ENCODE measurements around the gene EIF4G3.
A peak's percentile ranks its signal among the peaks of the same experiment; 100 is the strongest.

DNA sequence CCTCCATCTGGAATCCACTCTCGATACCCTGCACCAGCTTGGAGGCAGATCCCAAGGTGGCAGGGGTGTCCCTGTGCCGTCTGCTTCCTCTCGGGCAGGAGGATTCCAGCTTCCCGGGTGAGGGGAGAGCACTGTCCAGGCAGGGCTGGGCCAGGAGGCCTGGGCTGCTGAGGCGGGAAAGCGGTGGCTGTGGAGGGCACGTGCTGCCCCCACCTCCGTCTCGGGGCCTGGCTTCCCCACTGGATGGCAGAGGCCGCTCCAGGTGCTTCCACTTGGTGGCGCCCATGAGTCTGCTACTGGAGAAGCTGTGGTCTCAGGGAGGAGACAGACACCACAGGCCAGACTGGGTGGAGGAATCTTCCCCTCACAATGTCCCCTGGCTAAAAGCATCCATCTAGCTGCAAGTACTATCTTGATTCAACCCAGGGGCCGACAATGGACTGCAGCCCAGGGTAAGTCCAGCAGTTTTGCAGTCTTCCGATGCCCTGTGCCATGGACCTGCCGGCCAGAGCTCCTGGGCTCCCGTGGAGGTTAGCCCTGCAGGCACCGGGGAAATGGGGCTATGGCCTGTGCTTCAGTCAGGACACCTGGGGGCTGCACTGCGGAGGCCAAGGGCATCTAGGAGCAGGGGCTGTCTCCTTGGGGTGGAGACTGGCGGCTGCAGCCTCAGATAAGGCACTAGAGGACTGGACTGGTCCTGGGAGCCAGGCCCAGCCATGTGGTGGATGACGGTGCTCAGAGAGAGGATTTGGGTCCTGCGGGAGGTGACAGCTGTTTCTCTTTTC lies 41.3 kb upstream of the EIF4G3 start:
- TF ChIP-seq CTCF (IDR thresholded peaks at IDR 0.05) (peak; percentile 23 to 32 (median 28)), POLR2A (IDR thresholded peaks at IDR 0.05) (no peak), POLR2AphosphoS5 (IDR thresholded peaks at IDR 0.05) (no peak)

Data from transverse colon (tissue), 4 donors.